HG03095 (cell line): ENCODE data around the gene SYNGR2.
"Not testable (repeated sequence)": the region's sequence is repeated elsewhere in the genome, so short reads cannot be mapped to it uniquely, and the experiment has no call there.

ENCODE experiments used
- ATAC-seq: cut with Tn5 transposase; IDR thresholded peaks from one replicate; pipeline ENCODE4 v1.9.1; 2021; ENCODE audit warnings: moderate library complexity; ENCODE audit not compliant: unreplicated experiment

Gene SYNGR2

DNA sequence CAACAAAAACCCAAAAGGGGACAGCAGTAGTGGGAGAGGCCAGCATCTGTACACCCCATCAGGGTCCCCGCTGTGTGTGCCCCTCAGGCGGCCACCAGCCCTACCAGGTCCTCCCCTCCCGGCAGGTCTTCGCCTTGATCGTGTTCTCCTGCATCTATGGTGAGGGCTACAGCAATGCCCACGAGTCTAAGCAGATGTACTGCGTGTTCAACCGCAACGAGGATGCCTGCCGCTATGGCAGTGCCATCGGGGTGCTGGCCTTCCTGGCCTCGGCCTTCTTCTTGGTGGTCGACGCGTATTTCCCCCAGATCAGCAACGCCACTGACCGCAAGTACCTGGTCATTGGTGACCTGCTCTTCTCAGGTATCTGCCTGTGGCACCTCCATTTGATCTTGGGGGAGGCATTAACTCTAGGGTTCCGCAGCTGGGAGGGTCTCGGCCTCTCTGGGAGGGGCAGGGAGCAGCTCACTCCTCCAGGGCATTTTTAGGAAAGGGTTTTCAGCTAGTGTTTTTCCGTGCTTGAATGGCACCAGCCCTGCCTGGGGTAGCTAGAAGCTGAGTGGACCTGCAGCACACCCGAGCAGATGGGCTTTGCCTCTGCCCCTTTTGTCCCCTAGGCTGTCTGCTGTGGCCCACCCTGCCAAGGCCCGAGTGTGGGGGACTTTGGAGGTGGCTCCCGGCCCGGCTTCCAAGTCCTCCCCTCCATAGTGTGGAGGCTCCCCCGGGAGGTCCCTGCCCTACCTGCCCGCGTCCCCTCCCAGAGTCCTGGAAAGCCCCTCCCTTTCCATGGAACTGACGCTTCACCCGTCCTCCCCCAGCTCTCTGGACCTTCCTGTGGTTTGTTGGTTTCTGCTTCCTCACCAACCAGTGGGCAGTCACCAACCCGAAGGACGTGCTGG is 2.6 kb downstream of the SYNGR2 start:
- no peak for ATAC-seq

DNA sequence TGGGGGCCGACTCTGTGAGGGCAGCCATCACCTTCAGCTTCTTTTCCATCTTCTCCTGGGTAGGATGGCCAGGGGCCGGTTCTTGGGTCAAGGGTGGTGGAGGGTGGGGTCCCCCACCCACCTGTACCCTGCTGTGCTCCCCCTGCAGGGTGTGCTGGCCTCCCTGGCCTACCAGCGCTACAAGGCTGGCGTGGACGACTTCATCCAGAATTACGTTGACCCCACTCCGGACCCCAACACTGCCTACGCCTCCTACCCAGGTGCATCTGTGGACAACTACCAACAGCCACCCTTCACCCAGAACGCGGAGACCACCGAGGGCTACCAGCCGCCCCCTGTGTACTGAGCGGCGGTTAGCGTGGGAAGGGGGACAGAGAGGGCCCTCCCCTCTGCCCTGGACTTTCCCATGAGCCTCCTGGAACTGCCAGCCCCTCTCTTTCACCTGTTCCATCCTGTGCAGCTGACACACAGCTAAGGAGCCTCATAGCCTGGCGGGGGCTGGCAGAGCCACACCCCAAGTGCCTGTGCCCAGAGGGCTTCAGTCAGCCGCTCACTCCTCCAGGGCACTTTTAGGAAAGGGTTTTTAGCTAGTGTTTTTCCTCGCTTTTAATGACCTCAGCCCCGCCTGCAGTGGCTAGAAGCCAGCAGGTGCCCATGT is 3.3 kb downstream of the SYNGR2 start:
- not testable (repeated sequence) for ATAC-seq

DNA sequence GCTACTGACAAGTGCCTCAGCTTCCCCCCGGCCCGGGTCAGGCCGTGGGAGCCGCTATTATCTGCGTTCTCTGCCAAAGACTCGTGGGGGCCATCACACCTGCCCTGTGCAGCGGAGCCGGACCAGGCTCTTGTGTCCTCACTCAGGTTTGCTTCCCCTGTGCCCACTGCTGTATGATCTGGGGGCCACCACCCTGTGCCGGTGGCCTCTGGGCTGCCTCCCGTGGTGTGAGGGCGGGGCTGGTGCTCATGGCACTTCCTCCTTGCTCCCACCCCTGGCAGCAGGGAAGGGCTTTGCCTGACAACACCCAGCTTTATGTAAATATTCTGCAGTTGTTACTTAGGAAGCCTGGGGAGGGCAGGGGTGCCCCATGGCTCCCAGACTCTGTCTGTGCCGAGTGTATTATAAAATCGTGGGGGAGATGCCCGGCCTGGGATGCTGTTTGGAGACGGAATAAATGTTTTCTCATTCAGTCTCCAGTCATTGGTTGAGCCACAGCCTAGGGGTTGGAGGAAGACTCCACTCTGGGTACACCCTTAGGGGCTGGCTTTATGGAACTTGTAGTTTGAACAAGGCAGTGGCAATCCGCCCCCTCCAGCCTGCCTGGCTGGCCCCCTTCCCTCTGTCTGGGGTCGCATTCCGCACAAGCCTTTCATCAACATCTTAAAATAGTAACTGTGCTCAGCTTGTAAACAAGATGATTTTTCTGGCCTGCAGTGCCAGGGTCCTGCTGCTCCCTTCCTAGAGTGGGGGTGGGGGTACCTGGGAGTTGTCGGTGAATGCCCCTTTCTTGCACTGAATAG is 4.1 kb downstream of the SYNGR2 start:
- ATAC-seq, result no peak

DNA sequence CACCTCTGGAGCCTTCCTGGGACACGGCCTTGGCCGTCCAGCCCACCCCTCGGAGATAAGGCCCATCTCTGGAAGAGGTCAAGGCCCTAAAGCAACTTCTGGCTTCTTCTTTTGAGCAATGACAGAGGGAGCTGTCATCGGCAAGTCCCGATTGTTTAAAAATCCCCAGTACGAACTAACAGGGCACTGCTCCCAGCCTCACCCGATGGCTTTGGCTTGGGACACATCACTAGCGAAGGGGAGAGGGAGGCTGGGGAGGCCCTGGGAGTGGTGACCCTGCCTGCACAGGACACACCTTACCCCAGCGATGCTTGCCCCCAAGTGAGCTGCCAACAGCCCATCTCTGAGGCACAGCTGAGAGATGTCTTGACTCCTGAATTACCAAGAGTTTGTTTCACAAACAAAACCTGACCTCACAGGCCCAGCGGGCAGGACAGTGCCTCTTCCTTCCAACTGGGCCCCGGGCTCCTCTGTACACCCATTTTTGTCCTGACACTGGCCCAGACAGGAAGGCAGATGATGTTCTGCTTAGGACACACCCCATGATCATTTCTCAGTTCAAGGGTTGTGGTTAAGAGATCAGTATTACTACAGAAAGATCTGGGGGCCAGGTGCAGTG is 4.8 kb downstream of the SYNGR2 start:
- ATAC-seq, result peak; percentile 31

DNA sequence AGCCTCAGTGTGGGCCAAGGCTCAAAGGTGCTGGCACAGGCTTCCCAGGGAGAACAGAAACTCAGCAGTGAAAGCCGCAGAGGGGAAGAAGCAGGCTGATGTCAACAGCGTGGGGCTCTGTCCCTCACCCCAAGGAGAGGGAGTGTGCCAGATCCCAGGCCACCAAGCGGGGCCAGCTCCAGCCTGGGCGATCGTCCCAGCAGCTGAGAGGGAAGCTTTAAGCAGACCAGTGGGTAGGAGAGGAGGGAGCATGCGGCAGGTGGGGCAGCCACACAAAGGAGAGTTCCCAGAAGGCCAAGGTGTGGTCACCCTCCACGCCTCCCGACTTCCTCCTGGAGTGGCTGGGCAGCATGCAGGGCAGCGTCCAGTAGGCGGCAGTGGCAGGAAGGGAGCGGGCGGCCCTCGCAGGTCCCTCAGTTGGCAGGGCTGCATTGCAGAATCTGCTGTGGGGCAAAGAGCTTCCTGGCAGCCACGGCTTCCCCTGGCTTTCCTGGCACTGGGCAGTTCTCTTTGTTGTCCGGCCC is 6.0 kb downstream of the SYNGR2 start:
- ATAC-seq, result no peak

DNA sequence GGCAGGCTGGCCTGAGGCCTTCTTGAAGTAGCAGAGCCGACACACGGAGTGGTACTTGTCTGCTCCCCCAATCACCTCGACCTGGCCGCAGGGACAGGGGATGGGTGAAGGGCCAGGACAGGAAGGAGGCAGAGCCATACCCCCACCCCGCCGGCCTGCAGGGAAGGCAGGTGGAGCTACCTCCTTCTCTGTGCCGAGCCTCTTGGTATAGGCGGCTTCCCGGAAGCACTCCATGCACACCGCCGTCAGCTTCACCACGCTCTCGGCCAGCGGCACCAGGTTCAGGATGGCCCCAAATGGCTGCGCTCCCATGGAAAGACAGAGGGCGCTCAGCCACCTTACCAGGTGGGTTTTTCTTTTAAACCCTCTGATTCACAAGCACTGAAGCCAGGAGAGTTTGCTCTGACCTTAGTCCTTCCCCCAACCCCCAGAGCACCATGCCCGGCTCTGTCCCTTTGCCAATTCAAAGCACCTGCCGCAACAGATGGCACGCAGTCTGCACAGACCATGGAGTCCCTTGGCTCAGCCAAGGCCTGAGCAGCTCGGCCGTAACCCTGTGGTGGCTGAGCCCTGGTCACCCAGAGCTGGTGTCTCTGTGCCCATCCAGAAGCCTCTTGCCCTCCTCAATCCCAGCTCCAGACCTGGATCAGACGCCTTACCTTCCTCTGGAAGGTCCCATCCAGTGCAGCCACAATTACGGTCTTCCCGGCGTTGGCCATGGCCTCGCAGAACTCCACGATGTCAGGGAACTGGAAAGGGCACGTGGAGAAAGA is 6.7 kb downstream of the SYNGR2 start:
- ATAC-seq, result no peak

DNA sequence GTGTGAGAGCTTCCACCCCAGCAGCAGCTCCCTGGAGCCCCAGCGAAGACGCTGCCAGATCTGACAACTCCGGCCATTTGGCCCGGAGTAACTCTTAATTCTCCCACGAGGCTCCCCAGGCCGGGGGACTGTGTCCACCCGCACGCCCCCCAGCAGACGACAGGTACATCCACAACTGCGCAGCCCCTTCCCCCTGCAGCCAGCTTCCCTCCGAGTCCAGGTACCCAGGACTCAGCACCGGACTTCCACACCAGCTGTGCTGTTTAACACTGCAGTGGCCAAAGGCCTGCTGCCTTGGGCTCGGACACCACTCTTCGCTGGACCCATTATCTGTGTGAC is 7.2 kb downstream of the SYNGR2 start:
- no peak for ATAC-seq

DNA sequence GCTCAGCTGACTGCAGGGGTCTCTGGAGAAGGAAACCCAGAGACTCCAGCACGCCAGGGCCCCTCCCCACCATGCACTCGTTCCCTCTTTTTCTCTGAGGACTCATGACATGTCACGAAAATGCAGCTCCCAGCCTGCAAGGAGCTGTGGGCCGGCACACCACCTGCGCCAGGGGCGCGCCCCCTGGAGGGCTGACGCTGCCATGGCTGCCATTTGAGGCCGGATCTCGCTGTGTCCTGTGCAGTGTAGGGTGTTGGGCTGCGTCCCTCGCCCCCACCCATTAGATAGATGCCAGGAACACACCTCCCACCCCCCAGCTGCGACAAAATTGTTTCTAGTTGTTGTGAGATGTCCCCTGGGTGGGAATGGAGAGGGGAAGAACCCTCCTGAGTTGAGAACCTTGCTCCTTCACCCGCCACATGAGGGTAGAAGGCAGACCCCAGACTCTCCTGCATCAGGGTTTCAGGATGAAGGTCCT is 8.2 kb downstream of the SYNGR2 start:
- ATAC-seq, result no peak

DNA sequence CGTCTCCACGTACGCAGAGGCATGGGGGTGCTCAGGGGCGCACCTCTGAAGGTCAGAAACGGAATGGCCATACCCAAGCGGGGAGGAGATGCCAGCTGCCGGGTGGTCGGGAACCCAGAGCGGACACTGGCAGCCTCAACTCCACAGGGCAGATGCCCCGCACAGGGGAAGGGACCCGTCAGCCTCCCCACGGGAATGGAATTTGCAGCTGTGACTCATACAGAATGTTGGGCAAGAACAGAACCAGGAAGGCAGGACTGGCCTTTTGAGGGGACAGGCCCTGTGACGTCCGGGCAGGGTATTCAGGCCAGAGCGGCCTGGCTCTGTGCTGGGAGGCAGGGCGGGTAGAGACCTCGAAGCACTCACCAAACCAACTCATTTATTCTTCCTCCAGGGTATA is 11.0 kb downstream of the SYNGR2 start:
- no peak for ATAC-seq

DNA sequence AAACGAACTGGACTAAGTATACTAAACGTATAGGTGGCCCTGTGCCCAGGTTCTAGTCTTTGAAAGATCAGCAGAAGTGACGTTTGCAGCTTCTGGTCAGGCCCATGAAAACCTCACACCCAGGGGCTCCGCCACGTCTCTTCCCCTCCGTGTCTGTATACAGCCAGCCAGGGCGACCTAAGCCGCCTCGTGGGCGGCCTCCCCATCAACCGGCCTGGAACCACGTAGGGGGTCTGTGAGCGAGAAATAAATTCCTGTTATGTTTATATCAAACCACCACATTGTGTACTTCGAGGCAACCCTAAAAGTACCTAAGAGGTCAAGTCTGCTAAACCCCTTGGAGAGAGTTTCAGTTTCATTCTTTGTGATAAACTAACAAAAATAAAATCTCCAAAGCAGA is 11.7 kb downstream of the SYNGR2 start:
- no peak for ATAC-seq

DNA sequence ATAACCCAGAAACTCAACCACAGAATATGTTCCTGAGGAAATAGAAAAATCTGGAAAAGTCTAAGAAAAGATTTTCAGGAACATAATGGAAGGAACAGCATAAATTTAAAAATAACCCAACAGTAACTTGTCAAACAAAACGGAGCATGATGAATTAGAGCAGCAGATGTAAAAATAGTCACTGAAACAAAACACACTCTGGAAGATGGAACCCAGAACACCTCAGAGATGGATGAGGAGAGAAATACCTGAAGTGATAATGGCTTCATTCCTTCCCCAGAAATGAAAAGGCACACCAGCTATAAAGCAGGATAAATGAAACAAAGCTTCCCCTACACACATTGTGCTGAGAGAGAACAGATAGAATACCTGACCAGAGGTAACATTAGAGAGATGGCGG is 12.1 kb downstream of the SYNGR2 start:
- no peak for ATAC-seq

DNA sequence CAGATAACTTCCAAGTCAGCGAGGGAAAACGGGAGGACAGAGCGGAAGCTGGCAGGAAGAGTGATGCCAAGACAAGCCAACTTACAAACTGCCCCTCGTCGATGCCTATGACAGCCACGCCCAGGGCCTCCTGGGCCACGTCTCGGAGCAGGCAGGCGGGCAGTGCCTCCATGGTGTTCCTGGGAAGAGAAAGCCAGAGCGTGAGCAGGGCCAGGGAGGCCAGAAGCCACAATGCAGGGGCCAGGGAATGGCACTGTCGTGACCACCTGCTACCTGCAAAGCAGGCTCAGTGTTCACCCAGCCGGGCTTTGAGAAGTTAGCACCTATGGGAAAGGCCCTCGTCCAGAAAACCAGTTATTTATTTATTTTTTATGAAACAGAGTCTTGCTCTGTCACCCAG is 14.1 kb downstream of the SYNGR2 start:
- ATAC-seq, result no peak

DNA sequence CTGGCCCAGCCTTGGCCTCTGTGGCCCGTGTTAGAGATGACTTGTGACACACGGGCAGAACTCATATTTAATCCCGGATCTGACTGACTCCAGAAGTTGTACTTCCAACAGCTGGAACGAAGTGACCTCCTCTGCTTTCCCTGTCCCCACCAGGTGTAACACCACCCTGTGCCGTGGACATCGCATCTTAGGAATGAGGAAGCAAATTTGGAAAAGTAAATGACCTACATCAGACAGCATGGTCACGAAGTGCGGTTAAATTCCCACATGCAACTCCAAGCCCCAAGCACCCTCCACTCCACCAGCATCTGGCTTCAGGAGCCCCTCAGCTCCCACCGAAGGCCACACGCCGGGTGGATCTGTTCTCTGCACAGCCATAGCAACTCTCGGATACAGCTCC is 15.5 kb downstream of the SYNGR2 start:
- ATAC-seq, result no peak

DNA sequence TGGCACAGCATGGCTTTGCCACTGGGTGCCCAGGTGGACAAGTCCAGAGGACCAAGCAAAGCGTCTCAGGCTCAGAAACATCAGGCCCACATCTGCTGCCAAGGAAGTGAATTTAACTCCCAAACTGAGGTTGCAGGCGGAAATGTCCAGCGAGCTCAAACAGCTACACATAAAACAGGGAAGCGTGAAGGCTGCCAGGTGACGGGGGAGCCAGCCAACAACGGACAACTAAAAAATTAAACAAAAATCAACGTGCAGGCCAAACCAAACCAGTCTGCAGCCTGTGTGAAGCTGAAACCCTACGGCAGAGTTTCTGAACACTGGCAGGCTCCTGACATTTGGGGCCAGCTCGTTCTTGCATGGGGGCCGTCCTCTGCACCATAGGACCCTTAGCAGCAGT is 16.0 kb downstream of the SYNGR2 start:
- no peak for ATAC-seq

DNA sequence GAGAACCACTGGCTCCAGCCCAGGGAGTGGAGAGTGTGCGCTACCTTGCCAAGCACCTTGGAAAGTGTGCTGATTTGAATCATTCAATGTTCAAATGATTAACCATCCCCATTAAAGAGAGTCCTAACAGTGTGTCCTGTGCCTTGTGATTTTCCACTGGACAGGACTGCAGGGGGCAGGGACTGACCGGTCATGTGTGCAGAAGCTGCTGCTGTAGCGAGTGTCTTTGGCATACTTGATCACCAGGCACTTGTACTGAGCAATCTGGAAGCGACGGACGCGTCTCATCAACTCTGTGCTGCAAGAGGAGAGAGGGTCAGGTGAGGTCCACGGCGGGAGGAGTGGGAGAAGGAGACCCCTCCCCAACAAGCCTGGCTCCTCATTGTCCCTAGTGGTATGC is 16.5 kb downstream of the SYNGR2 start:
- ATAC-seq, result no peak

DNA sequence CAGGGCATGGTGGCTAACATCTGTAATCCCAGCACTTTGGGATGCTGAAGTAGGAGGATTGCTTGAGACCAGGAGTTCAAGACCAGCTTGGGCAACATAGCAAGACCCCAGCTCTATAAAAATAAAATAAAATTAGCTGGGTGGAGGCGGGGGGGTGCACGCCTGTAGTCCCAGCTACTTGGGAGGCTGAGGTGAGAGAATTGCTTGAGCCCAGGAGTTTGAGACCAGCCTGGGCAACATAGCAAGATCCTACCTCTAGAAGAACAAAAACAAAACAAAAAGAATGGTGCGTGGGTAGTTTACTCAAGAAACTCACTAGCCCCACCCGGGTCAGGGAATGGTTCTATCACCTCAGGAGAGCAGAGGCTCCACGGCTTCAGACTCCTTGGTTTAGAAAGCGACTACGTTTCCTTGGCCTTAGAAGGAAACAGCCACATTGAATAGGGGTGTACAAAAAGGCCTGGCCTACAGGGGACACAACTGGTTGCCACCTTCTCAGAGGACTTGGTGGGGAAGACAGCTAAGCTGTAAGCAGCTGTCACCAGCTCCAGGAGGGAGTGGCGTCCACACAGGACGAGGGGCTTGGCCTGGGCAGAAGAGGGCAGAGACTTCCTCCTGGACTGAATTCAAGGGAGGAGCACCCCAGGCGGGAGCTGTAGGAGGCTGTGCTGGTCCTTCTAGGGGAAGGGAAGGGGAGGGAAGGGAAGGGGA is 17.8 kb downstream of the SYNGR2 start:
- ATAC-seq, result no peak

DNA sequence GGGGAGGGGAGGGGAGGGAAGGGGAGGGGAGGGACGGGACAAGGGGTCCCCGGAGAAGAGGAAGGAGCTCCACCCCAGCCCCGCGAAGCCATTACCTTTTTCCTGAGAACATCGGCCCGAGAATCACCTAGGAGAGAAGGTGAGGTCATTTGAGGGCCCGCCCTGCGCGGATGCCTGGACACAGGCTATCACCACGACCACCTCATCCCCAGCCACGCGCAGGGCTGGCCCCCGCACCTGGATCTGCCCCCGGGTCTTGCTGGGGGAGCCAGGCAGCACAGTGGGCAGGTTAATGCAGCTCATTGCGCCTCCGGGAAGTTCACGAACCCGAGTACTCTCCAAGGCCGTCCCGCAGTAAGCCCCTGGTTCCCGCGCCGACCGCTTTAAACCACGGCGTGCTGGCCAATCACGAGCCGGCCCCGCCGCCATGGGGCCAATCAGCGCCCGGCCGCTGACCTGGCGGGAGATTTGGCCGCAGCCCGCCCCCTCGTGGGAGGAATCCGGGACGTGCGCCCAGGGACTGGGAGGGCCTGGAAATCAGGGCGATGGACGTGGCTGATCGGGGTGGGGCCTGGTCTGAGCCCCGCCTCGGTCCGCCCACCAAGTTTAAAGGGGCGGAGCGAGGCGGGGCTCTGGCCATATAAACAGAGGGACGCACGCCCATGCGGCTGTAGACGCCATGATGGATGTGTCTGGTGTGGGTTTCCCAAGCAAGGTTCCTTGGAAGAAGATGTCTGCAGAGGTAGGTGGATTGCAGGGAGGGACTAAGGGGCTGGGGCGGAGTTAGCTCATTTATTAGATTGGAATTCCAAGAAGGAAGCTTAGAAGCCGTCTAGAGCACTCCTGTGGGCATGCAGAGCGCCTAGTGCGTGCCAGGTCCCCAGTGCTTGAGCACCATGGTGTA is 18.6 kb downstream of the SYNGR2 start, which contains the start of the genes AFMID and TK1:
Gene AFMID, plus strand, starts transcription at position 671 of the 904 bp plus-strand sequence. Its CDS starts 9 bp downstream, at position 680.
Gene TK1, minus strand, starts transcription at position 361 of the 904 bp plus-strand sequence. Its CDS starts 58 bp downstream, at position 303.
- ATAC-seq, result peak; percentile 85

DNA sequence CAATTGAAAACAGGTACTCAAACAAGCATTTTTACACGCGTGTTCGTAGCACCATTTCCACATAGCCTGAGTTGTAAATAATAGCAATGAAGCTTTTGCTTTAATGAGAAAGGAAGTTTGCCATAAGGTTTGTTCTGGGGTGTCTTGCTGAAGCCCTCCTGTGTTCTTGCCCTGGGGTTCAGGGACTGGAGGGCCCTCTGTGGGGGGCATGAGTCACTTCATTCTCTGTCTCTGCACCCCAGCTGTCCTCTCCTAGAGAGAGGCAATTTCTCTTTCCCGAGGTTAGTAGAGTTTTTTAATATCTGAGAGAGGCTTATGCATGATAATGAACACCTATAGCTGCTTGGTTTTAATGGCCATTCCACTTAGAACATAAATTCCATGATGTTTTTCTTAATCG is 28.3 kb downstream of the SYNGR2 start:
- no peak for ATAC-seq
